BE2C (cell line): ENCODE data around the gene STAU1.
"Not testable (repeated sequence)": the region's sequence is repeated elsewhere in the genome, so short reads cannot be mapped to it uniquely, and the experiment has no call there.

Experiments
- DNase-seq: peaks from one replicate; pipeline ENCODE4 v3.0.0-alpha.2; 2020
- H3K27me3 ChIP-seq: fragments of 250-450 bp; sonication (Bioruptor Pico); 2 replicates; pipeline ENCODE4 v1.5.1; 2020; ENCODE audit warnings: mild to moderate bottlenecking
- H3K36me3 ChIP-seq: fragments of 250-450 bp; sonication (Bioruptor Pico); 2 replicates; pipeline ENCODE4 v1.5.1; 2020; ENCODE audit warnings: mild to moderate bottlenecking
- H3K4me1 ChIP-seq: fragments of 250-450 bp; sonication (Bioruptor Pico); 2 replicates; pipeline ENCODE4 v1.5.1; 2020
- H3K4me3 ChIP-seq: 2 replicates; pipeline ENCODE4 v1.5.1; 2011; ENCODE audit warnings: low read depth, low read length
- H3K9me3 ChIP-seq: fragments of 250-450 bp; sonication (Bioruptor Pico); 2 replicates; pipeline ENCODE4 v1.5.1; 2020
- TF ChIP-seq, protein P1 (sequence below): IDR thresholded peaks from 2 replicates; pipeline ENCODE4 v1.5.1; 2012; ENCODE audit warnings: mild to moderate bottlenecking, low read depth, low read length

Gene STAU1

DNA sequence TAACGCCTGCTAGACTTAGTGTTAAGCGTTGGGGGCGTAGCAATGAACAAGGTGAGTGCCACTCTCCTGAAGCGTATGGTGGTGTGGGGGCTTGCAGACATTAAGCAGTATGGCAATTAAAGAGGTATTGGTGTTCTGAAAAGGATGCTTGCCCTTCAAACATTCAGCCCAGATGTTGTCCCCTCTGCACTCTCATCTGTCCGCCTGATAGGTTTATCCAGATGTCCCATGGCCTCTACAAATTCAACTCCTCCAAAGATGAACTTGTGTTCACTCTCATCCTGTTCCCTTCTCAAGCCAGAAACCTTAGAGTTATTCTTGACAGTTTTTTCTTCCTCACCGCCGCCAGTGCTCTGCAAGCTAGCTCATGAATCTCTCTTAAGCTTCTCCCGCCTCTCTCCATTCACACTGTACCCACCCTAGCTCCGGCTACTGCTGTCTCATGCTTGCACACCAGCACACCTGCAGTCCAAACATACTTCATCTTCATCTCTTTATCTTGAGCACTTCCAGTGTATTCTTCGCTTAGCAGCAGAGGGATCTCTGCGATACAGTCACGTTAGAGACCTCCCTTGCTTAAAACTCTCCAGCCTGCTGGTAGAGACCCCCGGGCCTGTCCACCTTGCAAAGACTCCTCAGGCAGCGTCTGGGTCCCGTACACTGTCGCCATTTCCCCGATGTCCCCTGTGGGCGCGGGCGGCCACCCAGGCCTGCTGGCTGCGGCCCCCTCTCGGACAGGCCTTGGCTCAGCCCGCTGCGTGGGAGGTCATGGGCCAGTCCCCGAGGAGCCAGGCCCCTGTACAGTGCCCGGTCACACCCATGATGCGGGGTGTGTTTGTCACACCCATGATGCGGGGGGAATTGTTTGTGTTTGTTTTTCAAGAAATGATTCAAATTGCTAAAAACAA is 32.0 kb upstream of the STAU1 start:
- no peaks in the 10 kb centered on the region for H3K9me3 ChIP-seq
- H3K4me1 ChIP-seq: no peaks in the 10 kb centered on the region; the same call in 1 of the 2 replicates
- no peaks in the 10 kb centered on the region for H3K27me3 ChIP-seq
- peaks cover 35% of the 10 kb centered on the region for H3K36me3 ChIP-seq
- H3K4me3 ChIP-seq: peak overlapping the region; percentile 94
- DNase-seq: no peak
- TF ChIP-seq, protein P1, sequence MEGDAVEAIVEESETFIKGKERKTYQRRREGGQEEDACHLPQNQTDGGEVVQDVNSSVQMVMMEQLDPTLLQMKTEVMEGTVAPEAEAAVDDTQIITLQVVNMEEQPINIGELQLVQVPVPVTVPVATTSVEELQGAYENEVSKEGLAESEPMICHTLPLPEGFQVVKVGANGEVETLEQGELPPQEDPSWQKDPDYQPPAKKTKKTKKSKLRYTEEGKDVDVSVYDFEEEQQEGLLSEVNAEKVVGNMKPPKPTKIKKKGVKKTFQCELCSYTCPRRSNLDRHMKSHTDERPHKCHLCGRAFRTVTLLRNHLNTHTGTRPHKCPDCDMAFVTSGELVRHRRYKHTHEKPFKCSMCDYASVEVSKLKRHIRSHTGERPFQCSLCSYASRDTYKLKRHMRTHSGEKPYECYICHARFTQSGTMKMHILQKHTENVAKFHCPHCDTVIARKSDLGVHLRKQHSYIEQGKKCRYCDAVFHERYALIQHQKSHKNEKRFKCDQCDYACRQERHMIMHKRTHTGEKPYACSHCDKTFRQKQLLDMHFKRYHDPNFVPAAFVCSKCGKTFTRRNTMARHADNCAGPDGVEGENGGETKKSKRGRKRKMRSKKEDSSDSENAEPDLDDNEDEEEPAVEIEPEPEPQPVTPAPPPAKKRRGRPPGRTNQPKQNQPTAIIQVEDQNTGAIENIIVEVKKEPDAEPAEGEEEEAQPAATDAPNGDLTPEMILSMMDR: no peak

DNA sequence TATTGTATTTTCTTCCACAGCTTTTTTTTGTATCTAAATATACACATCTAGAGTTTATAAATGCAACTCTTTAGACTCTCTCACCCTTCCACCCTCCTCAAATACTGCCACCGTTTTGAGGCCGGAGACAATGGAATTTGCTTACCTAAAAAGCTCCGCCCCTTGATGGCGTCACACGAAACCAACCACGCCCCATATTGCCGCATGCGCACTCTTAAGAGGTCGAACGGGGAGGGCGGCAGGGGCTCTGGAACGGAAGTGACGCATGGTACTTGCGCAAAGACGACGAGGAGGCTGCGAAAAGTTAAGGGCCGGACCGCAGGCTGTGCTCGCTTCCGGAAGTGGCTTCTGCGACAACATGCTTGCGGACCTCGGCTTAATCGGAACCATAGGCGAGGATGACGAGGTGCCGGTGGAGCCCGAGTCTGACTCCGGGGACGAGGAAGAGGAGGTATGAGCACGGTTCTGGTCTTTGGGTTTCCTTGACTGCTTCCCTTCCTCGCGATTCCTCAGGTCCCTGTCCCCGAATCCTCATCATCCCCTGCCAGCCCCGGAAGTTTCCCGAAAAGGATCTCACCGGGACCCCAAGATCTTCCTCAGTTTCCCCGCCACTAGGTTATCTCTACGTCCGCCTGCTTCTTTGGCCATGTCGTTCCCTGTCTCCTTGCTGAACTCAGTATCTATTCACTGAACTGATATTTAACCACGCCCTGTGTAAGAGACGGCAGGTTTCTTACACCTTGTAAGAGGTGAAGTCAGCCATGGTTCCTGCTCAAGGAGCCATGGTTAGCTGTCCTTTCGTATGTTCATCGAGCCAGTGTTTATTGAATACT is 31.2 kb upstream of the STAU1 start, which contains the start of gene DDX27:
Gene DDX27 (plus strand): TSS at position 326 of the 833 bp plus-strand sequence. CDS start 33 bp downstream, at position 359.
- peak within 1 kb of the TSS; percentile 94 for H3K4me3 ChIP-seq
- peaks cover 26% of the 10 kb centered on the region for H3K36me3 ChIP-seq
- DNase-seq: peak; percentile 96
- no peaks in the 10 kb centered on the region; the same call in 1 of the 2 replicates for H3K4me1 ChIP-seq
- TF ChIP-seq, protein P1: no peak
- no peaks in the 10 kb centered on the region for H3K9me3 ChIP-seq
- no peaks in the 10 kb centered on the region for H3K27me3 ChIP-seq

DNA sequence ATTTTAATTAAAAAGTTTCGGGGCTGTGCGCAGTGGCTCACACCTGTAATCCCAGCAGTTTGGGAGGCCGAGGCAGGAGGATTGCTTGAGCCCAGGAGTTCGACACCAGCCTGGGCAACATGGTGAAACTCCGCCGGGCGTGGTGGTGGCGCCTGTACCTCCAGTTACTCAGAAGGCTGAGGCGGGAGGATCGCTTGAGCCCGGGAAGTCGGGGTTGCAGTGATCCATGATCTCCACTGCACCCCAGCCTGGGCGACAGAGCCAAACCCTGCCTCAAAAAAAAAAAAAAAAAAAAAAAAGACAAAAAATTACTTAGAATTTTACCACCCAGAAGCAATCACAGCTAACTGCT is 30.6 kb upstream of the STAU1 start:
- peaks cover 21% of the 10 kb centered on the region for H3K36me3 ChIP-seq
- not testable (repeated sequence) for H3K4me1 ChIP-seq

DNA sequence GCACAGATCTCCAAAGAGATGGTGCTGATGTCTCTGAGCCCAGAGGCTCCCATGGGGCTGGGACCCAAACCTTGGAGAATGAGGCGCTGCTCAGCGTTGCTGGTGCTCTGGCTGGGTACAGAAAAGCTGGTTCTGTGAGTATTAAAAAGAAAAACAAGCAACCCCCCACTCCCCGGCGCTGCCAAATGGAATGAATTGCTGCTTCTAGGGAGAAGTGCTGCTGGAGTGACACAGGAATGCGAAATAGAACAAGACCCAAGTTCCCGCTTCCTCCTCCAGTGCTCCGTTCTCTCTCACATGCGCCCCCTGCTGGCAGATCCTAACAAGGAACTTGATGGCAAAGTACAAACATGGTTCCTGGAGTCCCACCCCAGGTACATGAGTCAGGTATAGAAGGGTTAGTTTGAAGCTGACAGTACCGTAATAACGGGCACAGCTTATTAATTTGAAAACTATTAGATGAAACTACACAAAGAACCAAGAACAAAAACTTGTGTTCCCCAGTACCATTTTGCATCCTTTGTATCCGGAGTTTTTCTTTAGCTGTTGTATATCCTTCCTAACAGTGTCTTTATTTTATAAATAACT is 29.0 kb upstream of the STAU1 start:
- TF ChIP-seq, protein P1: peak; percentile 96
- DNase-seq: peak; percentile 95
- peak overlapping the region; percentile 36 for H3K4me3 ChIP-seq

More for the DNA sequence above, 30.6 kb upstream of the STAU1 start:
- not testable (repeated sequence) for DNase-seq, H3K9me3 ChIP-seq, H3K27me3 ChIP-seq
- H3K4me3 ChIP-seq: peak overlapping the region; percentile 7; the same call in 1 of the 2 replicates

DNA sequence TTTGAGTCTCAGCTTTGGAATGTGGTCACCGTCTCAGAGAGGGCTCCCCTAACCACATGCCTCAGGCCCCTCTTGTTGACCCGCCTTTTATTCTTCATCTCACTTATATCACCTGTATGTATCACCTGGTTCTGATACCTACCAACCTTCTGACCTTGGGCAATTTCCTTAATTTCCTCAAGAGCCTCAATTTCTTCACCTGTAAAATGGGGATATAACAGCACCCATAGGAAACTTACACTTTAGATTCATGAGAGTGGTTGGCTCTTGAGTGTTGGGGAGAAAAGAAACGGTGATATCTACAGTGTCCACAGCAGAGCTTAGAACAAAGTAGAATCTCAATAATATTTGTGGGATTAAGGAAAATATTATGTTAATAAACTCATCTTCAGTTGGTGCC is 27.1 kb upstream of the STAU1 start:
- TF ChIP-seq, protein P1: no peak
- no peak for DNase-seq
- no peaks in the 10 kb centered on the region for H3K36me3 ChIP-seq
- H3K9me3 ChIP-seq: no peaks in the 10 kb centered on the region
- no peaks in the 10 kb centered on the region for H3K27me3 ChIP-seq
- no peaks in the 10 kb centered on the region; the same call in 1 of the 2 replicates for H3K4me1 ChIP-seq
- H3K4me3 ChIP-seq: no peak overlapping the region

More for the DNA sequence above, 29.0 kb upstream of the STAU1 start:
- Histone ChIP-seq H3K9me3 (no peaks in the 10 kb centered on the region), H3K4me1 (no peaks in the 10 kb centered on the region; the same call in 1 of the 2 replicates), H3K36me3 (peaks cover 7% of the 10 kb centered on the region), H3K27me3 (no peaks in the 10 kb centered on the region)

DNA sequence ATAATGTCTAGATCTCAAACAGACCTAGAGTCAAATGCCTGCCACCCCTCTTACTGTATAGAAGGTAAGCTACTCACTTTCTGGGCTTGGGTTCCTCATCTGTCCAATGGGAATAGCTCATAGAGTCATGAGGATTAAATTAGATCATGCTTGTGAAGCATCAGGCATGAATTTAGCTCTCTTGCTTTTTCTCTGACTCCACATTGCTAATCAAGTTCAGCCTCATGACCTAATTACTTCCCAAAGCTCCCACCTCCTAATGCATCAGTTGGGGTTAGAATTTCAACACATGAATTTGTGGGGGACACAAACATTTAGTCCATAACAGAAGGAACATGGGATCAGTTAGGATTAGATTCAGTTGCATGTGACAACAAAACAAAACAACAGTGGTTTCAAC is 26.4 kb upstream of the STAU1 start:
- no peaks in the 10 kb centered on the region for H3K36me3 ChIP-seq
- TF ChIP-seq, protein P1: no peak
- no peak for DNase-seq
- H3K4me1 ChIP-seq: no peaks in the 10 kb centered on the region
- no peak overlapping the region for H3K4me3 ChIP-seq
- no peaks in the 10 kb centered on the region for H3K27me3 ChIP-seq
- H3K9me3 ChIP-seq: no peaks in the 10 kb centered on the region
